Measurements from ENCODE around the gene RUFY2.
A peak's percentile ranks its signal among the peaks of the same experiment; 100 is the strongest.

GRCh38 chr10:68332259-68333057, 74.6 kb downstream of the RUFY2 start, which contains the start of gene PBLD:
- TF ChIP-seq CTCF (conservative IDR thresholded peaks at IDR 0.05; ENCODE audit: low read depth in 2 of 2) (peak; percentile 19 to 45; a peak in 2 of 4 replicates), EZH2phosphoT487 (IDR thresholded peaks at IDR 0.05; ENCODE audit: unreplicated experiment) (no peak), POLR2AphosphoS5 (IDR thresholded peaks at IDR 0.05; ENCODE audit: low read depth) (peak; percentile 58), ZNF462 (CRISPR knock-in tag; IDR thresholded peaks at IDR 0.05) (no peak), CREB1 (CRISPR knock-in tag; IDR thresholded peaks at IDR 0.05; ENCODE audit: low read depth) (peak; percentile 63), REST (IDR thresholded peaks at IDR 0.05; ENCODE audit: unreplicated experiment) (peak; percentile 13), EZH2 (IDR thresholded peaks at IDR 0.05; ENCODE audit: low read depth, unreplicated experiment) (no peak), ETS1 (IDR thresholded peaks at IDR 0.05) (no peak), ZNF114 (CRISPR knock-in tag; IDR thresholded peaks at IDR 0.05) (no peak), JUNB (IDR thresholded peaks at IDR 0.05; ENCODE audit: unreplicated experiment) (no peak)

Data from GM23338 (cell line).